ENCODE measurements around the gene PRKG1. TPM values are rescaled to one million over a fixed set of nuclear protein-coding genes. Genes with fewer than 3 reads are reported as not detected.

The PRKG1 gene
- total and polyA plus RNA-seq, 2 experiments from 2014 or later, result 18.2 to 21.1 TPM

GRCh38 chr10:52322936-52323335 is 1248.6 kb downstream of the PRKG1 start:
- TF ChIP-seq EZH2phosphoT487 (IDR thresholded peaks at IDR 0.05; ENCODE audit: unreplicated experiment) (no peak), ZNF114 (CRISPR knock-in tag; IDR thresholded peaks at IDR 0.05) (no peak), EZH2 (IDR thresholded peaks at IDR 0.05; ENCODE audit: low read depth, unreplicated experiment) (no peak), NANOG (IDR thresholded peaks at IDR 0.05; ENCODE audit: borderline replicate concordance) (no peak), ETS1 (IDR thresholded peaks at IDR 0.05) (no peak), JUNB (IDR thresholded peaks at IDR 0.05; ENCODE audit: unreplicated experiment) (no peak), STAT1 (IDR thresholded peaks at IDR 0.05; ENCODE audit: unreplicated experiment) (no peak), POLR2AphosphoS5 (IDR thresholded peaks at IDR 0.05; ENCODE audit: low read depth) (no peak), ZNF462 (CRISPR knock-in tag; IDR thresholded peaks at IDR 0.05) (no peak), ZNF331 (CRISPR knock-in tag; IDR thresholded peaks at IDR 0.05; ENCODE audit: low read depth) (no peak), CTCF (conservative IDR thresholded peaks at IDR 0.05; ENCODE audit: low read depth in 2 of 2) (no peak), CREB1 (CRISPR knock-in tag; IDR thresholded peaks at IDR 0.05; ENCODE audit: low read depth) (no peak), REST (IDR thresholded peaks at IDR 0.05; ENCODE audit: unreplicated experiment) (no peak)
- Histone ChIP-seq H4K20me1 (replicated peaks; ENCODE audit: insufficient read depth) (no peaks in the 10 kb centered on the region), H3K9me2 (ENCODE audit: insufficient read depth) (no peaks in the 10 kb centered on the region), H3K4me3 (no peak overlapping the region), H3K27me3 (ENCODE audit: insufficient read depth) (peaks cover 2% of the 10 kb centered on the region; the same call in 1 of the 2 replicates), H3K4me2 (no peak overlapping the region), H3K4me1 (ENCODE audit: insufficient read depth) (no peaks in the 10 kb centered on the region), H3K36me3 (ENCODE audit: insufficient read depth) (no peaks in the 10 kb centered on the region), H3F3A (replicated peaks; ENCODE audit: low read depth) (no peaks in the 10 kb centered on the region), H3K27ac (ENCODE audit: low read depth) (no peak overlapping the region), H2AFZ (no peak overlapping the region), H3K79me2 (replicated peaks; ENCODE audit: insufficient read depth) (no peaks in the 10 kb centered on the region)
- no peaks in the 10 kb centered on the region for H3K27me3 Mint-ChIP-seq (ENCODE audit: insufficient read depth, low read depth, poor library complexity)
- H3K27ac Mint-ChIP-seq, result no peak overlapping the region
- no peak overlapping the region for H3K4me3 Mint-ChIP-seq
- ATAC-seq, result no peak
- H3K4me1 Mint-ChIP-seq, result peaks cover 2% of the 10 kb centered on the region; the same call in 1 of the 3 replicates
- DNase-seq (ENCODE audit: low spot score), result no peak
- no peaks in the 10 kb centered on the region for H3K9me3 Mint-ChIP-seq
- H3K36me3 Mint-ChIP-seq (ENCODE audit: low read depth), result no peaks in the 10 kb centered on the region

Data from GM23338 (cell line).